NCI-H526 (cell line): ENCODE measurements around the gene TBC1D4.

ENCODE experiments used
- DNase-seq, 2 experiments: peaks; one replicate each; lab custom pipeline; 2025; lab: John Stamatoyannopoulos, UW

The TBC1D4 gene

GRCh38 chr13:75418186-75418843 lies 63.7 kb downstream of the TBC1D4 start:
- DNase-seq: no peak

- DNase-seq: no peak
Observed at GRCh38 chr13:75417656-75418055, 64.3 kb downstream of the TBC1D4 start.

- no peak for DNase-seq
Observed at GRCh38 chr13:75417012-75417384, 65.0 kb downstream of the TBC1D4 start.

- no peak for DNase-seq
Observed at GRCh38 chr13:75416327-75417011, 65.5 kb downstream of the TBC1D4 start.

- DNase-seq: no peak
Observed at GRCh38 chr13:75415694-75416093, 66.3 kb downstream of the TBC1D4 start.

GRCh38 chr13:75415171-75415570 lies 66.8 kb downstream of the TBC1D4 start:
- no peak for DNase-seq

GRCh38 chr13:75414036-75414827 lies 67.7 kb downstream of the TBC1D4 start:
- DNase-seq: no peak

- no peak for DNase-seq
Observed at GRCh38 chr13:75411924-75412537, 69.9 kb downstream of the TBC1D4 start.

- no peak for DNase-seq
Observed at GRCh38 chr13:75410207-75410606, 71.8 kb downstream of the TBC1D4 start.

GRCh38 chr13:75407998-75408397 lies 74.0 kb downstream of the TBC1D4 start:
- no peak for DNase-seq

GRCh38 chr13:75407473-75407872 lies 74.5 kb downstream of the TBC1D4 start:
- no peak for DNase-seq

- no peak for DNase-seq
Observed at GRCh38 chr13:75405976-75406703, 75.8 kb downstream of the TBC1D4 start.

- no peak for DNase-seq
Observed at GRCh38 chr13:75404726-75405125, 77.2 kb downstream of the TBC1D4 start.

GRCh38 chr13:75402787-75403186 lies 79.2 kb downstream of the TBC1D4 start:
- DNase-seq: no peak

GRCh38 chr13:75400775-75401174 lies 81.2 kb downstream of the TBC1D4 start:
- DNase-seq: no peak

- no peak for DNase-seq
Observed at GRCh38 chr13:75399879-75400217, 82.1 kb downstream of the TBC1D4 start.

GRCh38 chr13:75399168-75399878 lies 82.6 kb downstream of the TBC1D4 start:
- DNase-seq: no peak

GRCh38 chr13:75398072-75398471 lies 83.9 kb downstream of the TBC1D4 start:
- DNase-seq: no peak

GRCh38 chr13:75395901-75396300 lies 86.1 kb downstream of the TBC1D4 start:
- DNase-seq: no peak

GRCh38 chr13:75395066-75395465 lies 86.9 kb downstream of the TBC1D4 start:
- DNase-seq: no peak

GRCh38 chr13:75393839-75394520 lies 88.0 kb downstream of the TBC1D4 start:
- no peak for DNase-seq
